HG03060 (cell line): ENCODE measurements around the gene INHBB.

Experiments
- ATAC-seq: cut with Tn5 transposase; IDR thresholded peaks from one replicate; pipeline ENCODE4 v1.9.1; 2021; ENCODE audit warnings: low read depth, moderate number of reproducible peaks; ENCODE audit not compliant: unreplicated experiment

The INHBB gene

DNA sequence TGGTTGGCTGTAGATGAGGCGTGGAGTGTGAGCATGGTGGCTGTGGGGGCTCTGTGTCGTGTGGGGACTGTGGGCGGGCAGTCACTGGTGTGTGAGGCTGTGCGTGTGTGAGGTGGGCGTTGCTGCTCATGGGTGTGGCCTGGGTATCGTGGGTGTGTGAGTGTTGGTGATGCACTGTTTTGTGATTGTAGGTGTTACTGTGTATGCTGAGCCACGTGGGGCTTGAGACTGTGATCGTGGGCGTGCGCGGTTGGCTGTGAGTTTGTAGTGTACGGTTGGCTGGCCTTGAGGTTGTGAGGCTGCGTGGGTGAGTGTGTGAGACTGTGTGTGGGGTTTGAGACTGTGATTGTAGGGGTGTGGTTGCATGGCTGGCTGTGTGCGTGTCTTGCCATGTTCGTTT, 8.5 kb downstream of the INHBB start:
- no peak for ATAC-seq

DNA sequence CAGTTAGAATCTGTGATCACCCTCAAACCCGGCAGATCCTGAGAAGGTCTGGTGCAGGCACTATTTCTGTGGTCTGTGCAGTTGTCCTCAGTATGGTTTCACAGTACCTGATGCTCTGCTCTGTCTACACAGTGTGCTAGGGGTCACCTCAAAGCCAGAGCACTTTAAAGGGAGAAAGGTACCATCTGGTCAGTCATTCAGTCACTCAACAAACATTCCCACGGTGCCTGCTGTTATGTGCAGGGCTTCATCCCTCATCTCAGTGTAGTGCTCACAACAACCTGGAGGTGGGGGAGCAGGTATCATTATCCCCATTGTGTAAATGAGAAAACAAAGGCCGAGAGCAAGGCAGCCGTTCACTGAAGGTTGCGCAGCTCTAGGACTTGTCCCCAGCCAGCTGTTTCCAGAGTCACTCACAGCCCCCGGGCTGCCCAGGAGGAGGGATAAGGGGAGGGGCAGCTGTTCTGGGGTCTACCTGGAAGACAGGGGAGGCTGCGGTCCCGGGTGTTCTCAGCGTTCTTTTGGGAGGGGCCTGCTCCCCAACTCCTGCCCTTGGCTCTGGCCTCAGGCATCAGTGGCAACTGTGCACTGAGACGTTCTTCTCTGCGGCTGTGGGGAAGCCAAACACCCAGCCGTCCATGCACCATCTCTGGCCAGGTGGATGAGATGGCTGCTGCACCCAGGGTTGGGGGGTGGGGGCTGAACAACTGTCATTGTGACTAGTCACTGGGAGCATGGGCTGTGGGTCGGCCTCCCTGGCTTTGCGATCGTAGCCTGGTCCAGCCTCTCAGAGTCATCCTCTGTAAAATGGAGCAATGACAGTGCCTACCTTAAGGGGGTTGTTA, 9.2 kb downstream of the INHBB start:
- ATAC-seq = no peak

DNA sequence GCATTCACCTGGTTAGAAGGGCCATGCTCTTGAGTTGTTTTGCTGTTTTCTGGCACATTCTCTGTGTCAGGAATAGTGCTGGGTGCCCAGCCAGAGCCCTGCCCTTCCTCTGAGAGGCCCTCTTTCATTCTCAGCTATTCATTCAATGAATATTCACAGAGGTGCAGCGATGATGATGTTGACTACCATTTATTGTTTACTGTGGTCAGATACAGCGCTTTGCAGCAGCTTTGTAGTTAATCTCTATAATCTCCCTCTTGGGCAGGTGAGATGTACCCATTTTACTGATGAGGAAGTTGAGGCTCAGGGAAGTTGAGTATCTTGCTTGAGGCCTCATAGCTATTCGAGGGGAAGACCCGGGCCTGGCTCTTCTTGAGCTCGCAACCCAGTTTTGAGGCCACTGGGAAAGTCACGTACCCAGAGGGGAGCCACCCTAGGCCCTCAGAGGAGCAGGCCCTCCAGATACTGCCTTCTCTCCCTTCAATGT, 9.9 kb downstream of the INHBB start:
- ATAC-seq = no peak

DNA sequence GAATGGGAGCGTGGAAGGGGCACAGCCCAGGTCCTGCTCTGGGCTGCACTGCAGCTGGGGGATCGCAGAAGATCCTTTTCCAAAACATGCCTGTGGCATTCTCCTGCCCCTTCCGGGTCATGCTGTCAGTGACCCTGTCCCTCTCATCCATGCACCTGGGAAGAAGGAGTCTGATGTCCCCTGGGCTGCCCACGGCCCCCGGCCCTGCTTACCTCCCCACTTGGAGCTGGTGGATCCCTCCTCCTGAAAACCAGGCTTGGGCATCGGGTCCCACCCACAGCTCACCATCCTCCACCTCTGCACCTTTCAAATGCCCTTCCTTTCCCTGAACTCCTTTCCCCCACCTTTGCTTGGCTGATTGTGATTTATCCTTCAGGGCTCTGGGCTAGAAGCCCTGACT, 11.8 kb downstream of the INHBB start:
- no peak for ATAC-seq

DNA sequence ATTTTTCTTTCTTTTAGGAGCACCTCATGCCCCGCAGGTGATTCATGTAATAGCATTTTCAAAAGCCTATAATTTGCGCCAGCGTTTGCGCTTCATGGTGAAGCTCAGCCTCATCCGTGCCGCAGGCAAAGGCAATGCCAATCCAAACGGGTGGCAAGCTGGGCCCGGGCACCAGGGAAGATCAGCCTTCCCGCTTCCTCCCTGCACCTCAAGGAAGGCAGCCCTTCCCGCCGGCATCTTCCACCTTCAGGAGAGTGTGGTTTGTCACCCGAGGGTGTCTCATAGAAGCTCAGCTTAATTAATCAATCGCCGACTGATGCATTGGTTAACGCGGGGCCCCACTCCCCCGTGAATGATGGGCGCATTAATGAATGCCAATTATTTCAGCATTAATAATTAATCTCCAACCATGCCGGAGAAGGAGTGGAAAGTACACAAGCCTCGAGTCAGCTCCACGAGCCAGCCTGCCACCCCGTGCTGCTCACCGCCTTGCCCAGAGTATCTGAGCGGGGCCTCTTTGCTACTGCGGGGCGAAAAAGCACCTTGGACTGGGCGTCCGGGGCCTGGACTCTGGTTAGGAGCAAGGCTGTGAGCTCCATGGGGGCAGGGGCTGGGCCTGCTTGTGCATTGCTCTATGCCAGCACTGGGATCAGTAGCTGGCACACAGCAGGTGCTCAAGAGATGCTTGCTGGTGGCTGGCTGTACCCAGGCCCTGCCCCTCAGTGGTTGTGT, 13.0 kb downstream of the INHBB start:
- no peak for ATAC-seq

DNA sequence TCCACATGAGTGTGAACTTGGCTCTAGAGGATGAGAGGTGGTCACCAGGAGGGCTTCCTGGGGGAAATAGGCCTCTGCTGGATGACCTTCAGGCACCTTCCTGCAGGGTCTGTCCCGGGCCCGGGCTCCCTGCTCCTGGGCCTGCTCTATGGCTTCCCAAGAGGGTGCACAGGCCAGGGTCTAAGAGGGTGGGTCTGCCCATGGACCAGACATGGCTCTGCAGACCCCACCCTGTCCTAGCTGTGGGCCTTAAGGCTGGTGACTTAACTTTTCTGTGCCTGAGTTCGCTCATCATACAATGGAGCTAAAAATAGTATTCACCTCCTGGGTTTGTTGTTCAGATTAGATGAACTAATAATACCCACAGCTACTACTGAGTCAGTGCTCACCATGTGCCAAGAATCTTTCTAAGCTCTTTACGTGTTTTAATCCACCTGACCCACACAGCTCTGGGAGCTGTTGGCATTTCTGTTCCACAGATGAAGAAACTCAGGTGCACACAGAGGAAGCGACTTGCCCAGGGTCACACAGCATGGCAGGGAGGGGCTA, 14.4 kb downstream of the INHBB start:
- ATAC-seq = no peak

DNA sequence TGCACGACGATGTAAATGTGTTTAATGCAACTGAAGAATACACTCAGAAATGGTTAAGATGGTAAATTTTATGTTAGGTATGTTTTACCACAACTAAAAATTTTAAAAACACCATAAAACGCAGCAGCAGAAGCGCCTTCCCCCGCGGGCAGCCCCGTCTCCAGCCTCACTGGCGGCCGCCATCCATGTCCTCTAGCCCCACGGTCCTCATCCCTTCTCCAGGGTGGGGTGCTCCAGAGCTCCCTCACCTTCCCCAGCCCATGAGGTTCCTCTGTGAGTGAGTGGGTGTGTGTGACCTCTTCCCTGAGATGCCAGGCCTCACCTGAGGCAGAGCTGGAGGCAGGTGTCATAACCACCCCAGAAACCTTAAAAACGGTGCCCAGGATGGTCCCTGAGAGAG, 17.0 kb downstream of the INHBB start:
- ATAC-seq = no peak

DNA sequence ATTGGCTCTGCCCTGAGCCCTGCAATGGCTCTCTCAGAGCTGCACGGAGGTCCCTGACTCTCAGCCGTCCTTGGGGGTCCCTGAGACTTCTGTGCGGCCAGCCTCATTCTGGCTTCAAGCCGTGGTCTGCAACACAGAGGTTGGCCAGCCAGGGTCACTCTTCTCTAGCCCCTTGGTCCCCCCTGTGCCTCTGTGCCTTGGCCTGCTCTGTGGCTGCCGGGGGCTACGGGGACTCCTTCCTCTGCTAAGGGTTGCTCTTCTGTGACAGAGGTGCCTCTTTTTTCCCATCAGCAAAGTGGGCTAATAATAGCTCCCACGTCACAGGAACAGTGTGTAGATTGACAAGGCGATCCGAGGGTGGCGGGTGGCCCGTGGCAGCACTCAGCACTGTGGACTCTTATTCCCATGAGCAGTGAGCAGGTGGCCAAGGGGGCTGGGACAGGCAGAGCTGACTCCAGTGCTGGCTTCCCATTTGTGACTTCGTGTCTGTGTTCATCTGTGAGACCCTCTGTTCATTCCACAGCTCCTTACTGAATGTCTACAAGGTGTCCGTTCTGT, 19.4 kb downstream of the INHBB start:
- no peak for ATAC-seq

DNA sequence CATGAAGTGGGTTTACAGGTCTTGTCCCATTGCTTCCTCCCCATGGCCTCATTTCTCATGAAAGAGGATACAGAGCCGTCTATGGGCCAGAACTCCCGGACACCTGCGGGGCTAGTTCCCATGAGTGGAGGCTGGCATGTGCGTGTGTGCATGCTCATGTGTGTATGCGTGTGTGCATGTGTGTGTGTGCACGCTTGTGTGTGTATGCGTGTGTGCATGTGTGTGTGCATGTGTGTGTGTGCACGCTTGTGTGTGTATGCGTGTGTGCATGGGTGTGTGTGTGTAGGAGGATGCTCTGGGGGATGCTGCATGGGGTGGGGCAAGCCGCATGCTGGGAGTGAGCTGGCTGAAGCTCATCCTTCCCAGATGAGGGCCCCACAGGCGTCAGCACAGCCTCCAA, 20.8 kb downstream of the INHBB start:
- ATAC-seq = no peak

DNA sequence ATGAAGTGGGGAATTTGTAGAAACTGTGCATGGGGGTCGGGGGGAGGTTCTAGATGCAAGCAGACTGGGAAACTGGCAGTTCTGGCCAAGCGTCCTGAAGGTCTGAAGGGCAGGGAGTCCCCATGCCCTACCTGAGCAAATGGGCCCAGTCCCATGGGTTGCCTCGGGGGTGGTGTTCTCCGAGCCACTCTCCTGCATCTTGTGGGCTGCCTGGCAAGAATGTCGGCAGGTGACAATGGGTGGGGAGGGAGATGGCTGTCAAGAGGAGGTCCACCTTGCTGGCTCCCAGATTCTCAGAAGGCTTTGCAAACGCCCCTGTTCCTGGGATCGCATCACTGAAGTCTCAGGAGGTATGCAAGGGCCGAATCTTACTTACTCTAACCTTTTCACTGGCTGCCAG, 21.3 kb downstream of the INHBB start:
- no peak for ATAC-seq

DNA sequence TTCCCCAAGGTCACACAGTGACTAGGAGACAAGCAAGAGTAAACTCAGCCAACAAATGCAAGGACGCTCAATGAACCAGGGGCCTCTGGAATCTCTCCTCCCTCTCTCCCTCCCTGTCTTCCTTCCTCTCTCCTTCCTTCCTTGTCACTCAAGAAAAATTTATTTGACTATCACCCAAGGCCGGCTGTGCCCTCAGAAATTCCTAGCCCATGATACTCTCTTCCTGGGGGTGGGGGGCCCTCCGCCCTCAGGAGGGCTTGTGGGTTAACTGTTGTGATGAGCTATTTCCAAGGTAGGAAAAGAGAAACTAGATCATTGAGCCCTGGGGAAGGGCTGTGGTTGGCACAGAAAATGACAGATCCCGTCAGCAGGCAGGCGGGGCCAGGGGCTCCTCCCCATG, 21.7 kb downstream of the INHBB start:
- ATAC-seq = no peak

DNA sequence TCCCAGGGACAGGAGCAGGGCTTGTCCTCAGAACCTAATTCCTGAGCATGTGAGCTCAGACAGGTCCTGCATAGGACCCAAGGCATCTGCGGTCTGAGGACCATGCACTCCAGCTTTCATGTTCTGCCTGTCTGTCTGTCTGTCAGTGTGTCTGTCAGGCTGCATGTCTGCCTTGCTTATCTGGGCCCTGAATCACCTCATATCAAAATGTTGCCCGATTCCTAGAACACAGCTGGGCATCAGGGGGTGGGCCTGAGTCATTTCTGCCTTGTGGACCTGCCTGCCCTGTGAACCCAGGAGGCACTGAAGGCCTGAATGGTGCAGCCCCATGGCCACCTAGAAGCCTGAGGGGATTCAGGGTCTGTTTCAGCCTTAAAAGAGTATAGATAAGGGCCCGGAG, 22.1 kb downstream of the INHBB start:
- ATAC-seq = no peak

DNA sequence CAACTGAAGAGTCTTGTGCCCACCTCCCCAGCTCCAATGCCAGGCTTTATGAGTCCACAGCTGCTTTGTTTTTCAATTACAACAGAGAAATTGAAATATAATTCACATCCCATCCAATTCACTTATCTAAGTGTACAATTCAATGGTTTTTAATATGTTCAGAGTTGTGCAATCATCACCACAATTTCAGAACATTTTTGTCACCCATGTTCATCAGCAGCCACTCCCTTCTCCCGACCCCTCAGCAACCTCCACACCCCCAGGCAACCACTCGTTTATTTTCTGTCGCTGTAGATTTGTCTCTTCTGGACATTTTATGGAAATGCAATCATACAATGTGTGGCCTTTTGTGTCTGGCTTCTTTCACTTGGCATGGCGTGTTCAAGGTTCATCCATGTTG, 23.3 kb downstream of the INHBB start:
- ATAC-seq = no peak

DNA sequence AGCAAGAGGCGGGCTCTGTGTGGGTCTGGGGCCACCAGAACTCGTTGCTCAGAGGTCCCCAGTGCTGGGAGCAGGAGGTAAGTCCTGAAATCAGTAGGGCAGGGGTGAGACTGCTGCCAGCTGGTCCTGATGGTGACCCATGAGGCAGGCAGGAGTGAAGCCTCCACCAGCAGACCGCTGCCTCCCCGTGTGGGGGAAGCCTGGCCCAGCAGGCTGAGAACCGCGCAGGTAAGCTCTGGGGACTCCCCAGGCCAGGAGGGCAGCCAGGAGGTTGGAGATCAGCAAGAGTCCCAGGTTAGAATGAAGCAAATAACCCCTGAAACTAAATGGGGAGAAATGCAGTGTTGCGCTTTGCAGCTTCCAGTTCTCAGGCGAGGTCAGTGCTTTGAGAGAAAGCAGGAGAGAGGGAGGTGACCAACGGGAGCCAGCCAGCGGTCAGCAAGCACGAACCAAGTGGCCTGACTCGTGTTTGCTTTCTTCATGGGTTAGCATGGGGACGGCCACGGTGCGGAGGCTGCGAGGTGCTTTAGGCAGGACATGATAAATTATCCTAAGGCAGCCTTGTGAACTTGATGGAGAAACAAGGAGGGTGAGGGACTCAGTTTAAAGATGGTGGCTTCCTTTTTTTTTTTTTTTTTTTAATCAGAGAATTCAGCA, 26.2 kb downstream of the INHBB start:
- ATAC-seq = no peak

DNA sequence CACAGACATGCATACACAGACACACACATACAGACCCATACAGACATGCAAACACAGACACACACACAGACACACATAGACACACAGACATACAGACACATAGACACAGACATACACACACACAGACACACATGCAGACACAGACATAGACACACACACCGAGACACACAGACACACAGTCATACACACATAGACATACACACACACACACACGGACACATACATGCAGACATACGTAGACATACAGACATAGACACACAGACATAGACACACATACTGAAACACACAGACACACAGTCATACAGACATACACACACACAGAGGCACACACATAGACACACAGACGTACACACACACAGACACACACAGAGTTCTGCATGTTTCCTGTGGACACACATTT, 26.9 kb downstream of the INHBB start:
- ATAC-seq = no peak

DNA sequence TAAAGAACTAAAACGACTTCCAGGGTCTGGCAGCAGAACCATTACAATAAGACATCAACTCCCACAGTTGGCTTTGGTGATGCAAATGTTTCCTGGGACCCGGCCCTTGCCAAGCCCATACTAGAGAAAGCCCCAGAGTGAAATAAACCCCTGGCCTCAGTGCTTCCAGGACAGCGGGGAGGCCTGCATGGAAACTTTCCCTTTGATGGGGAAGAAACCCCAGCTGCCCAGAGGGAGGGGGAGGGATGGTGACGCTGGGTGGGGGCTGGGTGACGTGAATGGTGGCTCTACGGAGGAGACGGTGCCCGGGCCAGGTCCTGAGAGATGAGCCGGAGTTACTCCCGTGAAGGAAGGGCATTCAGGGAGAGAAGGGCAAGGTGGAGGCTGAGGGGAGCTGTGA, 27.5 kb downstream of the INHBB start:
- no peak for ATAC-seq

DNA sequence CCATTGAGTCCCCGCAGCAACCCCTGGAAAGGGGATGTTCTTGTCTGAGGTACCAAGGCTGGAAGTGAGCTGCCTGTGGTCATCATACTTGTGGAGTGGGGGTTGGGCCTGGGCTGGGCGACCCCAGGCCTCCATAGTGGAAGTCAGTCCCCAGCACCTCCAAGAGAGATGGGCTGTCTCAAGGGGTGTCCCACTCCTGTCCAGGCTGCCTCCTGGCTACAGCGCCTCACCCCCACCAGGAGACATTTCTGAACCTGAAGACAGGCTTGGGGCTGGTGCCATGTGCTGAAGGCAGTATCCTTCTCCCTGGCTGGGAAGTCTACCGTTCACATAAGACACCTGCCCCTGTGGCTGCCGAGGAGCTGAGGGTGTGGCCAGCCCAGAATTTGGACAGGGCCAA, 28.9 kb downstream of the INHBB start:
- no peak for ATAC-seq

DNA sequence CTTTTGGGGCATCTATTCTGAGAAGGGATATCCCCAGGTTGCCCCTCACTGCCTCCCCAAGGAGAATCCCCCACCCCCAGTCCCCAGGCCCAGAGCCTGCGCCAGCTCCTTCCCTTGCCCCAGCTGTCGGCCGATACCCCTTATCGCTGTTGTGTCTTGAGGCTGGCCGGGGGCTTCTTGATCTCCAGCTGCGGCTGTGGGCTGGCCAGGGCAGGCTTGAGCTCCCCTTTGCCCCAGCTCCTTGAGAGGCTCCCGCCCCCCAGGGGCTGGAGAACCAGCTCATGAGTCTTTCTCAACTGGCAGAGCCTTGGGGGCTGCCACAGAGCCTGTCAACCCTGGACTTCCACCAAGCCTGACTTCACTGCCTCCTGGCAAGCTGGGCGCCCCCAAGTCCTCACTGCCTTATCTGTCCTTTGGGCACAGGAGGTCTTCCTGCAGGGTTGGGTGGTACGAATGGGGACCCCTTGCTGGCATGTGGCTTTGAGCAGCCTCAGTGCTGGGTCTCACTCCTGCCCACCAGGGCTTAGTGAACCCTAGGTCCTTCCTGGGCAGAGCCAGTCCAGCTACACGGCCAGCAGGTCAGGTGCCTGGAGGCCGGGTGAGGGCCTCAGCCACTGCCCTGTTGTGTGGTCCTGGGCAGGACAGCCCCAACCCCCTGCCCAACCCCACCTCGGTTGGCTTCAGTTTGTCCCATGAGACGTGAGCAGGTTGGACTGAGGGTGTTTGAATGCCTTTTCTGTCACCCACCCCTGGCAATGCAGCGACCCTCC, 29.5 kb downstream of the INHBB start:
- ATAC-seq = no peak

DNA sequence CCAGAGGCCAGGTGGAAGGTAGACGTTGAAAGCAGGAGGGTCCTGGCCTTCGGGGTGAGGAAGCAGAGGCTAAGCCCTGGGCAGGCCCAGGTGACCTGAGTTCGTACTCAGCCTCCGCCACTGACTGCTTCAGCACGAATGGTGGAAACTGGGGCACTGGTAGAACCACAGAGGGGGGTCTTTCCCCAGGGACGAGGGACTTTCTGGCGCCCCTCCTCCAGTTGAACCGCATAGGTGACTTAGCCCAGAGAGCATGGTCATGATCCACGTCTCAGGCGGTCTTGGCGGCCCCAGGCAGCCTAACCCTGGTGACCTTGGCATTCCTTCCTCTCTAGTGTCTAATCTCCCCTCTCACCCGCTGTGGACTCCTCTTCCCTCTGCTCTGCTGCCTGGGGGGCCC, 30.2 kb downstream of the INHBB start:
- no peak for ATAC-seq
